Measurements from ENCODE around the gene DDX53.

DDX53 gene

GRCh38 chrX:23048806-23049573, 49.2 kb downstream of the DDX53 start:
- no peak for DNase-seq (ENCODE audit: low read depth)

- no peak for DNase-seq (ENCODE audit: low read depth)
Measured at GRCh38 chrX:23052324-23052723, 52.6 kb downstream of the DDX53 start.
